SIG-M5 (cell line): Measurements from ENCODE around the gene MAP2K3.

ENCODE experiments used
- DNase-seq: peaks from one replicate; lab custom pipeline; 2025; lab: John Stamatoyannopoulos, UW

MAP2K3 gene

DNA sequence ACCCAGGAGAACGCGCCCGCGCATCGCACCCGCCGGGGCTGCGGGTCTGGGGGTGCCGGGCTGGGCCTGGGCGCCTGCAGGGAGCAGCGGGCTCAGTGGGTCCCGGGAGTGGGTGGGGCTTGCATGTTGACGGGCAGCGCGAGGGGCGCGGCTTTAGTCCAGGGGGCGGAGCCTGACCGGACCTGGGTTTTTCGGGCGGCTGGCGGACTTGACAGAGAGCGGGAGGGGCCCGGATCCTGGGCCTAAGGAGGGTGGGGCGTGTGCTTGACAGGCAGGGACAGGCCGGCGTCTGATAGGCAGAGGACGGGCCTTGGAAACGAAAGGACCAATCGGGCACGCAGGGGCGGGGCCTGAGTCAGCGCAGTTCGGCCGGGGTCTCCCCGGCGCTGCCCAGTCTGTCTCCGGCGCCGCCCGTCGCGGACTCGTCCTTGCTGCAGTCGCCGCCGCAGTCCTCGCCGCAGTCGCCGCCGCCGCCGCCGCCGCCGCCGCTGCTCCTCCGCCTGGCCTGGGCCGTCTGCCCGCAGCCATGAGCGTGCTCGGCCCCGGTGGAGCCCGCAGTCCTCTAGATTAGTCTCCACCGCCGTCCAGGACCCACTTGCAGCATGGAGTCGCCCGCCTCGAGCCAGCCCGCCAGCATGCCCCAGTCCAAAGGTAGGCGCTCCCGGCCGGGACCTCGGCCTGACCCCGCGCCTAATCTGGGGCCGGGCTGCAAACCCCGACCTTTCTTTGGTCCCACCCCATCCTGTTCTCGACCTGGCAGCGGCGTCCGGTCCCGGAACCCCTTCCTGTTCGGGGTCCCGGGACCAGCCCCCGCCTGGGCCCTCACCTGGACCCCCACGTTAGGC, at the start of gene MAP2K3:
MAP2K3 (plus strand) TSS at position 393 of the 845 bp plus-strand sequence; CDS start at position 603, 210 bp downstream.
- DNase-seq, result peak; percentile 91

- DNase-seq, result no peak
Measured at GRCh38 chr17:21235921-21236320, 48.6 kb upstream of the MAP2K3 start.

DNA sequence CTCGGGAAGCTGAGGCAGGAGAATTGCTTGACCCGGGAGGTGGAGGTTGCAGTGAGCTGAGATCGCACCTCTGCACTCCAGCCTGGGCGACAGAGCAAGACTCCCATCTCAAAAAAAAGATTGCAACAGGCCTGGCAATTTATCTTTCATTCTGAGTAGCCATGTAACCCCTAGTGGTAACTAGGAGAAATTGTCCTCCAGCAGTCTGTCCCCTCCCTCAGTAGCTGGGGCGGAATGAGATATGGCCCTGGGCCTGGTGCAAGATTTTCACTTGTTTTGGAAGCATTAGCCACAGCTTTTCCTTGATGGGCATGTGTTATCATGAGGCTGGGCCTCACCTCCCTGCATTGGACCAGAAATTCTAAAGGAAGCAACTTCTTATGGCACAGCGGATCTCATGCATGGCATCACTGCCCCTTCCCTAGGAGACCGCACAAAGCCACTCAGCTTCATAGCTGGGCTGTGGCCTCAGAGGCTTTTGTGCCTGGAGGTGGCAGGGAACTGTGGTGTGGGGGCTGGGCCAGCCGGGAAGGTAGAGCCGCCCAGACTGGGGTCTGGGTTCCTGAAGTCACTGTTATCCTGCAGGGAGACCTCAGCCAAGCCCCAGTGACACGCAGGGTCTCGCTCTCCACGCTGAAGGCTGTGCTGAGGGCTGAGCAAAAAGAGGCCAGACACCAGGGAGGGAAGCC, 44.7 kb upstream of the MAP2K3 start:
- no peak for DNase-seq

- DNase-seq, result no peak
Measured at GRCh38 chr17:21240369-21241055, 44.0 kb upstream of the MAP2K3 start.

DNA sequence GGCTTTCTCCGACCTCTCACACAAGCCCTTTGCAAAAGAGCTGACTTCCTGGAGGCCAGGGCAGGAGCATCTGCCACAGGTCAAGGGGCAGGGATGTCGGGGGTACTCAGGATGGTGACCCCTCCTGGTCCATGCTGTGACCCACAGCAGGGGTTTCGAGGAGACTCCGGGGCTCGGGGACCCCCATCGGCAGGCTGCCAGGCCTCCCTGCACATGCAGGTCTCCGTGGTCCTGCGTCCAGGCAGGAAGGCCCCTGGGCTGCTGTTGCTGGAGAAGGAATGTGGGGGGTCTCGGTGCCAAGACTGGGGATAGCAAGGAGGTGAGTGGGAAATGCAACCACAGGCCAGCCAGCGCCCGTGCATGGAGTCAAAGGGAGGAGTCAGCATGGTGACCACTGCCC, 42.9 kb upstream of the MAP2K3 start:
- no peak for DNase-seq

DNA sequence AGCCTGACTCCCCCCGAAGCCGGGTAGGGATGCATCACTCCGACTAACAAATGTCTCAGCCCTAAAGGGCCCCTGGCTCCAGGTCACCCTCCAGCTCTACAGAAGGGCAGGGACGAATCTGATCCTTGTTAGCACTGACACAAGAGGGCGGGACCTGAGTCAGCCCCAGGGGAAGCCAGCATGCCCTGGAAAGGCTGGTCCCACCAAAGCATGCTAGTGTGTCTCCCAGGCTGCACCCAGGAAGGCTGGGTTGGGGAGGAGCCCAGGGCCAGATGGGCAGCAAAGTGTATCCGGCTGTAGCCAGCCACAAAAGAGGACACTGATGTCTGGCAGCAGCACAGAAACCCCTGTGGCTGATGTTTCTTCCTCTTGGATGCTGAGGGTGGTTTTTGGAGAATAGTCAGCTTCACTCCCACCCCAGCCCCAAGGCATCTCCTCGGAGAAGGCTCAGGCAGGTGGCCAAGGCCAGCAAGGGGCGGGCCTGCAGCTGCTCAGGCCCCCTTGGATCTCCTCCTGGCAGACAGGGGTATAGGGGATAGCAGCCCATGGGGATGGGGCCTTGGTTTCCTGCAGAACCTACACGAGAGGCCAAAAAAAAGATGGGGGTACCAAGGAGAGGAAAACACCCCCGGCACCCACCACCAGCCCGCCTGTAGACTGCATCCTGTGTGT, 42.3 kb upstream of the MAP2K3 start:
- DNase-seq, result no peak

DNA sequence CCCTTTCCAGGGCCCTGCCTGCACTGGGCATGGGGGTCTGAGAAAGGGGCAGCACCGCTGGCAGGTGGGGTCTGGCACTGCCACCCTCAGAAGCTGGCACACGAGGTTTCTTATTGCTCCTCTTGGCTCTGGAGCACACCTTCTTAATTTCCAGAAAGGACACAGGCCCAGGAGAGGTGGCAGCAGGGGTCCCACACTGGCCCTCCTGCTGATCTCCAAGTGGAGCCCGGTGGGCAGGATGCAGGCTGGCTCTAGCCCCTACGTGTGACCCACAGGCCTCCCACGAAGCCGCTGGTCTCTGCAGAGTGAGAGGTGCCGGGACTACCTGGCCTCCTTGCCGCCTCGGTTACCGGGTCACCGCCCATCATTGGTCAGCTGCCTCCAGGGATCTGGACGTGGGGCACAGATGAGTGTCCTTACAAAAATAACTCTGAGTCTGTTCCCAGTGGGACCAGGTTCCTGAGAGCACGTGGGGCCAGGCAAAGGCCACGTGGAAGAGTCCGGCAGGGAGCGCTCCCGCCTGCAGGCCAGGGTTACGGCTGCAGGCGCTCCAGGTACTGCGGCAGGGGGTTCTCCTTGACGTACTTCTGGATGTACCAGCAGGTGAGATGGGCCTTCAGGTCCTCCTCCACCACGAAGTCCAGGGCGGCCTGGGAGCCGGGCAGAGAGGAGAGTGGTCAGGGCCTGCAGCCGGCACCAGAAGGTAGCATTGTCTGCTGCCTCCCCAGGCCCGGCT, 41.6 kb upstream of the MAP2K3 start:
- DNase-seq, result no peak

- DNase-seq, result no peak
Measured at GRCh38 chr17:21243516-21244303, 40.8 kb upstream of the MAP2K3 start.

DNA sequence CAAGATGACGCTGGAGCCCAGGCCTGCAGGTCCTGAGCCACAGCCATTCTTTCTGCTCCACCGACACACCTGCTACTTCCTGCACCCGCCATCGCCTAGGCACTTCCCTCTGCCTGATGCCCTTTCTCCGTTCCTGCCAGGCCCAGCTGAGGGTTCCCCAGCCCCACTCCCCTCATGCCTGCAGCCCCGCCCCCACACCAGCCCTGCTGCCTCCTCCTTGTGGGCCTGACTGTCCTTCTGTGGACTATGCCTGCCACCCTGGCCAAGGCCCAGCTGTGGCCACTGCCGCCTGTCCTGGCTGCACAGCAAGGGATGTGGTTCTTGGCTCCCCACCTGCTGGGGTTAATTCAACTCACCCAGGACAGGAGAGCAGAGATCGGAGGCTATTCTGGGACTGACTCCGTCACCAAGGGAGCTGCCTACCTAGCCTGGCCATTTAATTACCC, 38.8 kb upstream of the MAP2K3 start:
- no peak for DNase-seq

DNA sequence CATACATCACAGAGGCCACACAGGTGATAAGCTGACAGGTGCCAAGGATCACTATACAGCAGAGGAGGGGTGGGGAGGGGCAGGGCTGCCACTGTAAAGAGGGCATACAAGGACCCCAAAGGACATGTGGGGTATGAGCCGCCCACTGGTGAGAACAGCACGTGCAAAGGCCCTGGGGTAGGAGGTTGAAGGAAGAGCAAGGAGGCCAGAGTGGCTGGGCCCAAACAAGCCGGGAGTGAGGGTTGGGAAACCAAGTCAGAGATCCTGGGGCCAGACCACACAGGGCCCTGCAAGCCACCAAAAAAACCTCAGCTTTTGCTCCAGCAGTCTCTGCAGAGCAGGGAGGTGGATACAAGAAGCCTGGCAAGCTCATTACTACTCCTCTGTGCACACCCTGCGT, 37.8 kb upstream of the MAP2K3 start:
- no peak for DNase-seq

DNA sequence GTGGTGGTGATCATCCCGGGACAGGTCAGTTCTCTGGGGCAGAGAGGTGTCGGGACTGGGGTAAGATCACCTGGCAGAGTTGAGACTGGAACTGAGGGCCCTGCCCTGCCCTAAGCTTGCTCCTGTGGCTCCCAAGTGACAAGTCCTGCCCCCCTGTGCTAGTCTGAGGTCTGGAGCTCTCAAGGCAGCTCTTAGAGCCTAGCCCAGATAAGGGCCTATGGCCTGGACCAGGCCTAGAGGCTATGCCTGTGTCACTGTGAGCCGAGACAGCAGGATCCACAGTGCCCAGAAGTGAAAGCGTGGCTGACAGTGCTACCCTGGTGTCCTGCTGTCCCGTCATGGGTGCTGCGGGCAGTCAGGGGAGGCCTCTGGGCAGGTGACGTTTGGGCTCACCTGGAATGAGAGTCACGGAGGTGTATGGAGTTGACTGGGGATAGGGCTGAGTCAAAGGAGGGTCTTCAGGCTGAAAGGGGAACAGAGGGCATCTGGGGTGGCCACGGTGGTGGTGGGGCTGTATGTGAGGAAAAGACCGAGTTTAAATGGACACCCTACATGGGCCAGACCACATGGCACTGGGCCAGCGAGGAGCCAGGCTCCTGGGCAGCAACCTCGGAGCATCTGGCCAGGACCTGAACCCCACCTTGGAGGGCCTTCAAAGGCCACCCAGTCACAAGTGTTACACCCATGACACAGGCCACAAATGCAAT, 36.8 kb upstream of the MAP2K3 start:
- DNase-seq, result no peak

DNA sequence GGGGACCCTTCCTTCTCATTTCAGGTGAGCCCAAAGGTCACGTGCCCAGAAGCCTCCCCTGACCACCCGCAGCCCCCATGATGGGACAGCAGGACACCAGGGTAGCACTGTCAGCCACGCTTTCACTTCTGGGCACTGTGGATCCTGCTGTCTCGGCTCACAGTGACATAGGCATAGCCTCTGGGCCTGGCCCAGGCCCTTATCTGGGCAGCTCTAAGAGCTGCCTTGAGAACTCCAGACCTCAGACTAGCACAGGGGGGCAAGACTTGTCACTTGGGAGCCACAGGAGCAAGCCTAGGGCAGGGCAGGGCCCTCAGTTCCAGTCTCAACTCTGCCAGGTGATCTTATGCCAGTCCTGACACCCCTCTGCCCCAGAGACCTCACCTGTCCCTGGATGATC, 36.0 kb upstream of the MAP2K3 start:
- DNase-seq, result no peak

GRCh38 chr17:21249086-21249795, 35.3 kb upstream of the MAP2K3 start:
- no peak for DNase-seq

DNA sequence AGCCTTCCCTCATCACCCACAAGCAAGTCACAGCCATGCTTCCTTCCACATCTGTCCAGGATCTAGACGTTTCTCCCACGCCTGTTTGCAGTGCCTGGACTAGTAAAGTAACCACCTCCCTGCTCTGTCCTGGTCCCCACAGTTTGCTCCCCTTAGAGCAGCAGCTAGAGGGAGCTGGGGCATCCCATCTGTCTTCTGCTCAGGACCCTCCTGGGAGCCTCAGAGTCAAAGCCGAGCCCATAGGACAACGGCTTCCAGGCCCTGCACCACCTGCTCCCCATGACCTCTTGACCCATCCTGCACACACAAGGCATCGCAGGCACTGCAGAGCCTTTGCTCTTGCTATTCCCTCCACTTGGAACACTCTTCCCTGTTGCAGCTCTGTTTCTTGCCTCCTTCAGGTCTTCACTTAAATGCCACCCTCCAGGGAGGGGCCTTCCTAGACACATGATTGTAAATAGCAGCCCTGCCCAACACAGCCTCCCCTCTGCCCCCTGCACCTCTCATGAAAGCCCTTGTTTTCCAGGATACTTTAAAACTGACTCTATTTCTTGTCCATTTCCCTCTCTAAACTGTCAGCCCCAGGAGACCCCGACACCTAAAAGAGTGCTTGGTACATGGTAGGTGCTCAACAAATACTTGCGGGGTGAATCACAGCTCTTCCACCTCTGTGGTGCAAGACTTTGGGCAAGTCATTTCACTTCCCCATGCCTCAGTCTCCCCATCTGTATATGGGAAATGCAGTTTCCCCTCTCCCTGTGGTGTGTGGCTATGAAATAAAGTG, 34.4 kb upstream of the MAP2K3 start:
- no peak for DNase-seq

DNA sequence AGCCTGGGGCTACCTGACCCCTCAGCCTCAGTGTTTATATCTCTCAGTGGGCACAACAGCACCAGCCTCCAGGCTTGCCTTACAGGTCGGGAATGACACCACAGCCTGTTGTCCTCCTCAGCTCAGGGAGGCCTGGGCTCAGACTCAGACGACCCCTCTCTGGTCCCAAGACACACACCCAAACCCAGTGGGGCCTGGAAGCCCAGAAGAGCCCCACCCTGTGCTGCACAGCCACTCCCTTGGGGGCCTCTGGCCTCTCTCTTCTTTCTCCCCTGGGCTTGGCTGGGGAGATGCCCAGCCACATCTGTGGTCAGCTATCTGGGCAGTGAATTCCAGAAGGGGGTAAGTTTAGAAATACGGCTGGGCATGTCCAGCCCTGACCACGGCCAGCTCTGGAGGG, 33.7 kb upstream of the MAP2K3 start:
- no peak for DNase-seq

- no peak for DNase-seq
Measured at GRCh38 chr17:21251337-21252010, 33.0 kb upstream of the MAP2K3 start.

DNA sequence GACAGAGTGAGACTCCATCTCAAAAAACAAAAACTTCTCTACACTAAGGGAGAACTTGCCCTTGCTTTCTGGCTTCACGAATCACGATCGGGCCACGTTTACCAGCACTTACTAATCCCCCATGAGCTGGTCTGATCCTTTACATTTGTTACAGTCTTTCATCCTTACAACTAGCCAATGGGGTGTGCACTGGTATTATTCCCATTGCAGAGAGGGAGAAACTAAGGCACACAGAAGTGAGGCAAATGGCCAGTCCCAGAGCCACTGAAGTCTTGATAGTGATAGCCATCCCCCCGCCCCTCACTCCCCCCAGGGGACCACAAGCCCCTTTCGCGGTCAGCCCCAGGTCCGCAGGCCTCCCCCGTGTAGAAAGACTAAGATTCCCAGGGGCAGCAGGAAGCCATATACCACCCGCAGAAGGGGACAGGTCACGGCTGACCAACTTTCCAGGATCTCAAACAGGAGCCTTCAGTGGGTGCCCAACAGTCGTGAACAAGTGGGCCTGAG, 32.2 kb upstream of the MAP2K3 start:
- no peak for DNase-seq
